ENCODE results near the gene IGFBP3. TPM values are rescaled to one million over a fixed set of nuclear protein-coding genes. Genes with fewer than 3 reads are reported as not detected.

The IGFBP3 gene
- total and polyA plus RNA-seq, 2 of the 13 experiments (the other 11 are each of a cell fraction or from before 2014, with no cell fraction given) = 57.5 TPM; not detected in 1

GRCh38 chr7:45880433-45880860 lies 40.6 kb downstream of the IGFBP3 start (continued):
- TF ChIP-seq LRRFIP1 (CRISPR knock-in tag; conservative IDR thresholded peaks at IDR 0.05) = no peak
- no peak for TF ChIP-seq MIER3 (CRISPR knock-in tag; IDR thresholded peaks at IDR 0.05; ENCODE audit: borderline replicate concordance)
- peak; percentile 69 for TF ChIP-seq ZBTB4 (CRISPR knock-in tag; IDR thresholded peaks at IDR 0.05; ENCODE audit: borderline replicate concordance)
- no peak for TF ChIP-seq ZNF737 (CRISPR knock-in tag; IDR thresholded peaks at IDR 0.05; ENCODE audit: borderline replicate concordance)
- TF ChIP-seq BHLHE40 (IDR thresholded peaks at IDR 0.05; ENCODE audit: low read length) = no peak
- no peak for TF ChIP-seq E2F5 (CRISPR knock-in tag; conservative IDR thresholded peaks at IDR 0.05)
- TF ChIP-seq DRAP1 (CRISPR knock-in tag; IDR thresholded peaks at IDR 0.05) = no peak
- 0 out of 2 replicates have a peak, but pooled peaks have one; percentile 67 for TF ChIP-seq ZNF572 (CRISPR knock-in tag; IDR thresholded peaks at IDR 0.05)
- TF ChIP-seq IKZF1 (IDR thresholded peaks at IDR 0.05) = no peak

All from HepG2 (cell line).